HG03342 (cell line): ENCODE measurements around the gene TPST1.
"Not testable (repeated sequence)": the region's sequence is repeated elsewhere in the genome, so short reads cannot be mapped to it uniquely, and the experiment has no call there.

Experiments used
- ATAC-seq: cut with Tn5 transposase; IDR thresholded peaks from one replicate; pipeline ENCODE4 v1.9.1; 2021; ENCODE audit warnings: mild to moderate bottlenecking, moderate library complexity; ENCODE audit not compliant: unreplicated experiment

The TPST1 gene

GRCh38 chr7:66204822-66205740 lies at the start of gene TPST1:
Gene TPST1 (plus strand): TSS chr7:66205334. CDS start chr7:66240426, 35,092 bp downstream.
- peak; percentile 94 for ATAC-seq

GRCh38 chr7:66156035-66156434 lies 49.1 kb upstream of the TPST1 start:
- ATAC-seq: not testable (repeated sequence)

- no peak for ATAC-seq
Measured at GRCh38 chr7:66157060-66157459, 48.1 kb upstream of the TPST1 start.

GRCh38 chr7:66162622-66163021 lies 42.5 kb upstream of the TPST1 start:
- ATAC-seq: no peak

GRCh38 chr7:66163186-66163610 lies 41.9 kb upstream of the TPST1 start:
- no peak for ATAC-seq

DNA sequence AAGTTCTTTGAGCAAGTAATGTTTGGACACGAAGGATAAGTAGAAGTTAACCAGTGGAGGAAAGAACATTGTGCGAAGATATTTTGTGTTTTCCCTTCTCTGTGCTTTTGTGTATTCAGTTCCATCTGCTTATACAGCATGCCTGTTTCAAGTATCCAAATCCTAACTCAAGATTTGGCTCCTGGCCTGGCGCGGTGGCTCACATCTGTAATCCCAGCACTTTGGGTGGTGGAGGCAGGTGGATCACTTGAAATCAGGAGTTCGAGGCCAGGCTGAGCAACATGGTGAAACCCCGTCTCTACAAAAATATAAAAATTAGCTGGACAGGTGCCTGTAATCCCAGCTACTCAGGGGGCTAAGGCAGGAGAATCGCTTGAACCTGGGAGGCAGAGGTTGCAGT lies 40.8 kb upstream of the TPST1 start:
- ATAC-seq: no peak

DNA sequence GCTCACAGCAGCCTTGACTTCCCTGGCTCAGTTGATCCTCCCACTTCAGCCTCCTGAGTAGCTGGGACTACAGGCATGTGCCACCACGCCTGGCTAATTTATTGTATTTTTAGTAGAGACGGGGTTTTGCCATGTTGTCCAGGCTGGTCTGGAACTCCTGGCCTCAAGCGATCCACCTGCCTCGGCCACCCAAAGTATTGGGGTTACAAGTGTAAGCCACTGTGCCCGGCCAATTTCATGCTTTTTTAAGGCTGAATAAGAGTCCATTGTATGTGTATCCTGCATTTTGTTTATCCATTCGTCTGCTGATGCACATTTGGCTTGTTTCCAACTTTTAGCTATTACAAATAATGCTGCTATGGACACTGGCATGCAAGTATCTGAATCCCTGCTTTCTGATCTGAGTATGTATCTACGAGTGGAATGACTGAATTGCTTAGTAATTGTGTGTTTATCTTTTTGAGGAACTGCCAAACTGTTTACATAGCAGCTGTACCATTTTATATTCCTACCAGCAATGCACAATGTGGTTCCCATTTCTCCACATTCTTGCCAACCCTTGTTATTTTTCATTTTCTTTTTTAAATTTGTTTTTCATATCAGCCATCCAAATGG lies 37.3 kb upstream of the TPST1 start:
- no peak for ATAC-seq

DNA sequence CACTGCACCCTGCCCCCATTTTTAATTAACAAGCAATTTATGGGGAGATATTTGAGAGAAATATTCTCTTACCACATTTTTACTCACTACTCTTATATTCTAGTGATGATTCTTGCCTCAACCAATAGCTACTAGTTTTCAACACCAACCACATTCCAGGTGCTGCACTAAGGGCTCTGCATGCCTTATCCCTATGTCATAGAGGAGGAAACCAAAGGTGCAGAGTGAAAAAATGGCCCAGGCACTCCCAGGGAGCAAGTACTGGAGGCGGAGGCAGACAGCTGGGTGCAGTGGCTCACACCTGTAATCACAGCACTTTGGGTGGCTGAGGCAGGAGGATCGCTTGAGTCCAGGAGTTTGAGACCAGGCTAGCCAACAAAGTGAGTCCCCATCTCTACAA lies 35.5 kb upstream of the TPST1 start:
- no peak for ATAC-seq

GRCh38 chr7:66170309-66171231 lies 34.6 kb upstream of the TPST1 start:
- ATAC-seq: no peak

- ATAC-seq: not testable (repeated sequence)
Measured at GRCh38 chr7:66172536-66173401, 32.4 kb upstream of the TPST1 start.

GRCh38 chr7:66173856-66174255 lies 31.3 kb upstream of the TPST1 start:
- no peak for ATAC-seq

DNA sequence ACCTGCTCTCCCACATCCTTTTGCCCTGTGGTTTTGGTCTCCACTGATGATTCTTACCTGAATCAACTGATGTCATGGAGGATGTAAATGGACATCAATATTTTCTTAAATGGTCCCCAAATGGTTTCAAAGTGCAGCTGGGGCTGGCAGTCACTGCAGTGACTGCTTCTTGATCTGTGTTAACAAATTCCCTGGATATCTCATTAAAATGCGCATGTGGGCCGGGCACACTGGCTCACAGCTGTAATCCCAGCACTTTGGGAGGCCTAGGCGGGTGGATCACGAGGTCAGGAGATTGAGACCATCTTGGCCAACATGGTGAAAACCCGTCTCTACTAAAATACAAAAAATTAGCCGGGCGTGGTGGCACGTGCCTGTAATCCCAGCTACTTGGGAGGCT lies 30.1 kb upstream of the TPST1 start:
- not testable (repeated sequence) for ATAC-seq

- ATAC-seq: no peak
Measured at GRCh38 chr7:66176914-66177313, 28.2 kb upstream of the TPST1 start.

DNA sequence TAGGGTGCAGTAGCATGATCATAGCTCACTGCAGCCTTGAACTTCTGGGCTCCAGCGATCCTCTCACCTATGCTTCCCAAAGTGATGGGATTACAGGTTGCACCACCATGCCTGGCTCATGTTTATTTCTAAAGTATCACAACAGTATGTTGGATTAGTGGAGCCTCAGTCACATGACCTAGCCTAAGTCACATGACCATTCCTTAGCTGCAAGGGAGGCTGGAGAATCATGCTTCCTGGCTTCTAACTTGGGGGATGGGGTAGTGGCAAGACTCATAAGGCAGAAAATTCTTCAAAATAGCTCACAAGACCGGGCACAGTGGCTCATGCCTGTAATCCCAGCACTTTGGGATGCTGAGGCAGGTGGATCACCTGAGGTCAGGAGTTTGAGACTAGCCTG lies 26.9 kb upstream of the TPST1 start:
- ATAC-seq: no peak

- no peak for ATAC-seq
Measured at GRCh38 chr7:66181329-66181728, 23.8 kb upstream of the TPST1 start.

DNA sequence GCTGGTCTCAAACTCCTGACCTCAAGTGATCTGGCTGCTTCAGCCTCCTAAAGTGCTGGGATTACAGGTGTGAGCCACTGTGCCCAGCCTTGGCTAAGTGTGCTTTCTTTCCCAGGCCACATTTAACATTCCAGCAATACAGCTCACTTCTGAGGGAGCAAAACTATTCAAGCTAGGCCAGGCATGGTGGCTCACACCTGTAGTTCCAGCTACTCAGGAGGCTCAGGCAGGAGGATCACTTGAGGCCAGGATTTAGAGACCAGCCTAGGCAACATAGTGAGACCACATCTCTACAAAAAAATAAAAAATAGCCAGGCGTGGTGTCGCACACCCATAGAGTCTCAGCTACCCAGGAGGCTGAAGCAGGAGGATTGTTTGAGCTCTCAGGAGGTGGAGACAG lies 23.3 kb upstream of the TPST1 start:
- no peak for ATAC-seq

DNA sequence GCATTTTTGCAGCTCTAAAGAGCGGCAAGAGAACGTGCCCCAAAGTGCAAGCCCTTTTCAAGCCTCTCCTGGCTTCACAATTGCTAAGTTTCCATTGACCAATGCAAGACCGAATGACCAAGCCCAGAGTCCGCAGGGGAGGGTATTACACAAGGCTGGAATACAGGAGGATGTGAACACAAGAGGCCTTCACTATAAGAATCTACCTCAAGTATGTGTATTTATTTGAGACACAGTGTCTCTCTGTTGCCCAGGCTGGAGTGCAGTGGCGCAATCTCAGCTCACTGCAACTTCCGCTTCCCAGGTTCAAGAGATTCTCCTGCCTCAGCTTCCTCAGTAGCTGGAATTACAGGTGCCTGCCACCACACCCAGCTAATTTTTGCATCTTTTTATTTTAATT lies 22.2 kb upstream of the TPST1 start:
- no peak for ATAC-seq

GRCh38 chr7:66183700-66184099 lies 21.4 kb upstream of the TPST1 start:
- ATAC-seq: no peak

GRCh38 chr7:66185680-66186187 lies 19.4 kb upstream of the TPST1 start:
- no peak for ATAC-seq

- no peak for ATAC-seq
Measured at GRCh38 chr7:66186991-66187390, 18.1 kb upstream of the TPST1 start.
